ENCODE measurements around the gene C3orf85.
"Not testable (repeated sequence)": the region's sequence is repeated elsewhere in the genome, so short reads cannot be mapped to it uniquely, and the experiment has no call there.

C3orf85 gene

DNA sequence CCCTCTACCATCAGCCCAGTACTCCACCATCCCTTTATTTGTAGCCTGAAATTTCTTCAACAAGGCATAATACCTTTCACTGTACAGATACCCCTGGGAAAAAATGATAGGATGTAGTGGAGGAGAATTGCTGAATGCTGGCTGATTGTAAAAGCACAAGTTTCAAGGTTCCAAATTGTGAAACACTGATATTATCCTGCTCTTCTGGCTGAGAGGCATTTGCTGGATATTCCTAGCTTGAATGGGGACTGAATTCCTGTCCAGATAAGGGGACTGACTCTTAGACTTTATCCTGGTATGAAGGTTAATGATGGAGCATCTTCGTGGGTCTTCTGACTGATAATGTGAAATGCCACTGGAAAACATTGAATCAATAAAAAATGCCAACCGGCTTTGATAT lies 9.0 kb upstream of the C3orf85 start:
- Histone ChIP-seq H3K27ac (ENCODE audit: poor library complexity, severe bottlenecking) (no peak overlapping the region), H3K36me3 (ENCODE audit: low read depth) (no peaks in the 10 kb centered on the region), H3K4me1 (ENCODE audit: insufficient read depth, poor library complexity, severe bottlenecking) (no peaks in the 10 kb centered on the region), H3K9me3 (ENCODE audit: severe bottlenecking) (no peaks in the 10 kb centered on the region), H3K27me3 (ENCODE audit: insufficient read depth, poor library complexity, severe bottlenecking) (no peaks in the 10 kb centered on the region), H3K4me3 (ENCODE audit: severe bottlenecking) (no peak overlapping the region)
- TF ChIP-seq, protein P1, sequence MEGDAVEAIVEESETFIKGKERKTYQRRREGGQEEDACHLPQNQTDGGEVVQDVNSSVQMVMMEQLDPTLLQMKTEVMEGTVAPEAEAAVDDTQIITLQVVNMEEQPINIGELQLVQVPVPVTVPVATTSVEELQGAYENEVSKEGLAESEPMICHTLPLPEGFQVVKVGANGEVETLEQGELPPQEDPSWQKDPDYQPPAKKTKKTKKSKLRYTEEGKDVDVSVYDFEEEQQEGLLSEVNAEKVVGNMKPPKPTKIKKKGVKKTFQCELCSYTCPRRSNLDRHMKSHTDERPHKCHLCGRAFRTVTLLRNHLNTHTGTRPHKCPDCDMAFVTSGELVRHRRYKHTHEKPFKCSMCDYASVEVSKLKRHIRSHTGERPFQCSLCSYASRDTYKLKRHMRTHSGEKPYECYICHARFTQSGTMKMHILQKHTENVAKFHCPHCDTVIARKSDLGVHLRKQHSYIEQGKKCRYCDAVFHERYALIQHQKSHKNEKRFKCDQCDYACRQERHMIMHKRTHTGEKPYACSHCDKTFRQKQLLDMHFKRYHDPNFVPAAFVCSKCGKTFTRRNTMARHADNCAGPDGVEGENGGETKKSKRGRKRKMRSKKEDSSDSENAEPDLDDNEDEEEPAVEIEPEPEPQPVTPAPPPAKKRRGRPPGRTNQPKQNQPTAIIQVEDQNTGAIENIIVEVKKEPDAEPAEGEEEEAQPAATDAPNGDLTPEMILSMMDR (IDR thresholded peaks at IDR 0.05; ENCODE audit: poor library complexity, severe bottlenecking), result no peak
- DNase-seq (ENCODE audit: low spot score), result no peak
- ATAC-seq (ENCODE audit: low read depth), result no peak

GRCh38 chr3:109131276-109131675 lies 5.2 kb upstream of the C3orf85 start:
- TF ChIP-seq, protein P1 (IDR thresholded peaks at IDR 0.05; ENCODE audit: poor library complexity, severe bottlenecking), result no peak
- H3K27me3 ChIP-seq (ENCODE audit: insufficient read depth, poor library complexity, severe bottlenecking), result no peaks in the 10 kb centered on the region
- ATAC-seq (ENCODE audit: low read depth) (no peak), DNase-seq (ENCODE audit: low spot score) (no peak)
- H3K4me1 ChIP-seq (ENCODE audit: insufficient read depth, poor library complexity, severe bottlenecking), result no peaks in the 10 kb centered on the region
- no peaks in the 10 kb centered on the region for H3K9me3 ChIP-seq (ENCODE audit: severe bottlenecking)
- no peaks in the 10 kb centered on the region for H3K36me3 ChIP-seq (ENCODE audit: low read depth)
- H3K27ac ChIP-seq (ENCODE audit: poor library complexity, severe bottlenecking), result no peak overlapping the region
- no peak overlapping the region for H3K4me3 ChIP-seq (ENCODE audit: severe bottlenecking)

DNA sequence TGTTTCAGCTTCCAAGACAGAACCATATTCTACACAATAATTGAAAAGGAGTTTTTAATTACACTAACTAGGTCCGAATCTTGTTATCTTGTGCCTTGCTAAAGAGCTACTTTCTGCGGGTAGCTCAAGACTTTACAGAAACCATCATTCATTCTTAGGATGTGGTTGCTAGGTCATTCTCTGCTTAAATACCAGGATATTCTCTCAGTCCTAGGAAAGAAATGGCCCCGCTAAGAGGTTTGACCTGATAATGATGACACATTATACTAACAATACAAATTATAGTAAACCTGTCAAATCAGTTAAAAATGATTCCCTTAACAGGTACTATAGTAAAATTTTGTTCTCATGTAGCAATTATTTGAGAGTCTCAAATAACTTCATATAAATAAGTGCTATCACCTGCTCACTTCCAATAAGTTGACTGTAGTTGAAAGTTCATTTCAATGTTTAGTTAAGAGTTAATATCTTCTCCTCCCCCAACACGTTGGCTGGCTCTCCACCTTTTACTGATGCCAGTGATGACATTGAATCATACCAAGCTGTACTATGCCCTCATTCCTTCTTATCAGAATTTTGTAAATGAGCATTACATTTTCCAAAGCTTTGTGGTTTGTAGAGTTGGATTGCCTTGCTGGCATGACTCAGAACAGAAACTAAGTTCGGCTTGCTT lies 3.6 kb upstream of the C3orf85 start:
- no peak overlapping the region for H3K27ac ChIP-seq (ENCODE audit: poor library complexity, severe bottlenecking)
- no peaks in the 10 kb centered on the region for H3K9me3 ChIP-seq (ENCODE audit: severe bottlenecking)
- H3K4me1 ChIP-seq (ENCODE audit: insufficient read depth, poor library complexity, severe bottlenecking), result no peaks in the 10 kb centered on the region
- DNase-seq (ENCODE audit: low spot score) (no peak), ATAC-seq (ENCODE audit: low read depth) (no peak)
- no peaks in the 10 kb centered on the region for H3K27me3 ChIP-seq (ENCODE audit: insufficient read depth, poor library complexity, severe bottlenecking)
- TF ChIP-seq, protein P1 (IDR thresholded peaks at IDR 0.05; ENCODE audit: poor library complexity, severe bottlenecking), result no peak
- H3K36me3 ChIP-seq (ENCODE audit: low read depth), result no peaks in the 10 kb centered on the region
- H3K4me3 ChIP-seq (ENCODE audit: severe bottlenecking), result no peak overlapping the region

- H3K36me3 ChIP-seq (ENCODE audit: low read depth); ATAC-seq (ENCODE audit: low read depth); H3K27me3 ChIP-seq (ENCODE audit: insufficient read depth, poor library complexity, severe bottlenecking); H3K9me3 ChIP-seq (ENCODE audit: severe bottlenecking); H3K27ac ChIP-seq (ENCODE audit: poor library complexity, severe bottlenecking); DNase-seq (ENCODE audit: low spot score); H3K4me3 ChIP-seq (ENCODE audit: severe bottlenecking); H3K4me1 ChIP-seq (ENCODE audit: insufficient read depth, poor library complexity, severe bottlenecking): not testable (repeated sequence)
Measured at GRCh38 chr3:109133474-109133816, 3.1 kb upstream of the C3orf85 start.

DNA sequence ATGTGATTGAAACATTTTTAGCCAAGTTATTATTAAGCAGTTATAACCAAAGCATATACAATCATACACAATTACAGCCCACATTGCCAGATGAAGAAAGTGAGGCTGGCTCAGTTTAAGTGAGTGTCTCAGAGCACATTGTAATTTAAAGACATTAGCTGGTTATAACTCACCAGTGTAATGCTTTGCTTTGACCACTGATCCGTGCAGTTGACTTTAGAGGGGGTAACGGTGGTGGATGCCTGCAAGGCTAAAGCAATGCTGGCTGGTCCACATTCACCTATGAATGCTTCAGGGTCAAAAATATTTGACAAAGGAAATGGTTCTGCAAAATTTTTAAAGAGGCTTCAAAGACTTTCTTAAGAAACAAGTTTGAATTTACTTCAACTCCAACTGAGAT lies 1.2 kb downstream of the C3orf85 start:
- Histone ChIP-seq H3K36me3 (ENCODE audit: low read depth) (no peaks in the 10 kb centered on the region), H3K9me3 (ENCODE audit: severe bottlenecking) (no peaks in the 10 kb centered on the region), H3K4me1 (ENCODE audit: insufficient read depth, poor library complexity, severe bottlenecking) (no peaks in the 10 kb centered on the region), H3K27me3 (ENCODE audit: insufficient read depth, poor library complexity, severe bottlenecking) (no peaks in the 10 kb centered on the region), H3K27ac (ENCODE audit: poor library complexity, severe bottlenecking) (no peak overlapping the region), H3K4me3 (ENCODE audit: severe bottlenecking) (no peak overlapping the region)
- no peak for ATAC-seq (ENCODE audit: low read depth)
- TF ChIP-seq, protein P1 (IDR thresholded peaks at IDR 0.05; ENCODE audit: poor library complexity, severe bottlenecking), result no peak
- DNase-seq (ENCODE audit: low spot score), result no peak

Measured in RWPE2 (cell line).